Measurements from ENCODE around the gene APEX1. TPM values are rescaled to one million over a fixed set of nuclear protein-coding genes. Genes with fewer than 3 reads are reported as not detected.
A peak's percentile ranks its signal among the peaks of the same experiment; 100 is the strongest.
"Not testable (repeated sequence)": the region's sequence is repeated elsewhere in the genome, so short reads cannot be mapped to it uniquely, and the experiment has no call there.

Gene APEX1
- total RNA-seq, 1 experiment from 2014 or later, result 207 TPM

GRCh38 chr14:20472536-20473169, 17.6 kb downstream of the APEX1 start:
- no peak for DNase-seq (ENCODE audit: low read depth)

GRCh38 chr14:20476776-20477175, 21.8 kb downstream of the APEX1 start:
- DNase-seq (ENCODE audit: low read depth), result no peak

GRCh38 chr14:20477211-20477876, 22.3 kb downstream of the APEX1 start:
- peak; percentile 16 for DNase-seq (ENCODE audit: low read depth)

GRCh38 chr14:20478894-20479293, 23.9 kb downstream of the APEX1 start:
- no peak for DNase-seq (ENCODE audit: low read depth)

GRCh38 chr14:20482382-20482781, 27.4 kb downstream of the APEX1 start:
- DNase-seq (ENCODE audit: low read depth), result no peak

- DNase-seq (ENCODE audit: low read depth), result no peak
Observed at GRCh38 chr14:20485900-20486299, 30.9 kb downstream of the APEX1 start.

GRCh38 chr14:20486684-20487395, 31.8 kb downstream of the APEX1 start:
- no peak for DNase-seq (ENCODE audit: low read depth)

- DNase-seq (ENCODE audit: low read depth), result no peak
Observed at GRCh38 chr14:20487396-20487725, 32.3 kb downstream of the APEX1 start.

- DNase-seq (ENCODE audit: low read depth), result peak; percentile 54
Observed at GRCh38 chr14:20489093-20489994, 34.3 kb downstream of the APEX1 start.

- DNase-seq (ENCODE audit: low read depth), result no peak
Observed at GRCh38 chr14:20490563-20490962, 35.5 kb downstream of the APEX1 start.

GRCh38 chr14:20492486-20492885, 37.5 kb downstream of the APEX1 start:
- peak; percentile 72 for DNase-seq (ENCODE audit: low read depth)

- DNase-seq (ENCODE audit: low read depth), result no peak
Observed at GRCh38 chr14:20493634-20494033, 38.6 kb downstream of the APEX1 start.

GRCh38 chr14:20494935-20495766, 40.1 kb downstream of the APEX1 start:
- peak; percentile 67 for DNase-seq (ENCODE audit: low read depth)

GRCh38 chr14:20498622-20499021, 43.6 kb downstream of the APEX1 start:
- no peak for DNase-seq (ENCODE audit: low read depth)

- peak; percentile 47 for DNase-seq (ENCODE audit: low read depth)
Observed at GRCh38 chr14:20499108-20499507, 44.1 kb downstream of the APEX1 start.

GRCh38 chr14:20499881-20500280, 44.9 kb downstream of the APEX1 start:
- no peak for DNase-seq (ENCODE audit: low read depth)

GRCh38 chr14:20501346-20501745, 46.3 kb downstream of the APEX1 start:
- peak; percentile 45 for DNase-seq (ENCODE audit: low read depth)

GRCh38 chr14:20503898-20504297, 48.9 kb downstream of the APEX1 start:
- DNase-seq (ENCODE audit: low read depth), result no peak

GRCh38 chr14:20506276-20506675, 51.2 kb downstream of the APEX1 start:
- not testable (repeated sequence) for DNase-seq (ENCODE audit: low read depth)

- not testable (repeated sequence) for DNase-seq (ENCODE audit: low read depth)
Observed at GRCh38 chr14:20506752-20507151, 51.7 kb downstream of the APEX1 start.

All from HT1080 (cell line).